GM19397 (cell line): ENCODE data around the gene LRRC8C.

Source experiments
- ATAC-seq: cut with Tn5 transposase; IDR thresholded peaks from one replicate; pipeline ENCODE4 v1.9.1; 2021; ENCODE audit warnings: mild to moderate bottlenecking, moderate library complexity; ENCODE audit not compliant: unreplicated experiment

Gene LRRC8C

GRCh38 chr1:89727517-89728312 is 94.8 kb downstream of the LRRC8C start:
- ATAC-seq, result no peak

- no peak for ATAC-seq
Observed at GRCh38 chr1:89728381-89728780, 95.5 kb downstream of the LRRC8C start.

GRCh38 chr1:89732206-89732605 is 99.3 kb downstream of the LRRC8C start:
- no peak for ATAC-seq

GRCh38 chr1:89732643-89733222 is 99.8 kb downstream of the LRRC8C start:
- no peak for ATAC-seq

GRCh38 chr1:89733748-89734147 is 100.8 kb downstream of the LRRC8C start:
- no peak for ATAC-seq

GRCh38 chr1:89734442-89734841 is 101.5 kb downstream of the LRRC8C start:
- ATAC-seq, result no peak

GRCh38 chr1:89735479-89735878 is 102.6 kb downstream of the LRRC8C start:
- ATAC-seq, result no peak

GRCh38 chr1:89736937-89737733 is 104.2 kb downstream of the LRRC8C start:
- no peak for ATAC-seq

GRCh38 chr1:89737985-89738510 is 105.1 kb downstream of the LRRC8C start:
- ATAC-seq, result no peak

GRCh38 chr1:89739013-89739843 is 106.3 kb downstream of the LRRC8C start:
- ATAC-seq, result no peak

- no peak for ATAC-seq
Observed at GRCh38 chr1:89739844-89740216, 106.9 kb downstream of the LRRC8C start.

GRCh38 chr1:89743788-89744187 is 110.9 kb downstream of the LRRC8C start:
- ATAC-seq, result no peak

GRCh38 chr1:89746424-89747149 is 113.7 kb downstream of the LRRC8C start:
- no peak for ATAC-seq

GRCh38 chr1:89753761-89754160 is 120.8 kb downstream of the LRRC8C start:
- ATAC-seq, result no peak

- ATAC-seq, result no peak
Observed at GRCh38 chr1:89754518-89754917, 121.6 kb downstream of the LRRC8C start.

GRCh38 chr1:89755591-89755990 is 122.7 kb downstream of the LRRC8C start:
- ATAC-seq, result no peak

GRCh38 chr1:89757532-89757931 is 124.6 kb downstream of the LRRC8C start:
- ATAC-seq, result peak; percentile 78

- ATAC-seq, result no peak
Observed at GRCh38 chr1:89758156-89758555, 125.2 kb downstream of the LRRC8C start.

GRCh38 chr1:89759036-89759435 is 126.1 kb downstream of the LRRC8C start:
- ATAC-seq, result no peak

GRCh38 chr1:89760496-89760895 is 127.6 kb downstream of the LRRC8C start:
- no peak for ATAC-seq
